Effector CD4-positive, alpha-beta T cell (primary cell): Measurements from ENCODE around the gene VARS1.
A peak's percentile ranks its signal among the peaks of the same experiment; 100 is the strongest.
"Not testable (repeated sequence)": the region's sequence is repeated elsewhere in the genome, so short reads cannot be mapped to it uniquely, and the experiment has no call there.

Experiments used
- DNase-seq: peaks from one replicate; pipeline ENCODE4 v3.0.0-alpha.2; 2020

Gene VARS1

GRCh38 chr6:31821301-31822035, 25.9 kb upstream of the VARS1 start:
- no peak for DNase-seq

- DNase-seq = not testable (repeated sequence)
Observed at GRCh38 chr6:31820399-31820798, 24.8 kb upstream of the VARS1 start.

GRCh38 chr6:31819871-31820299, 24.3 kb upstream of the VARS1 start:
- DNase-seq = no peak

- not testable (repeated sequence) for DNase-seq
Observed at GRCh38 chr6:31817929-31818511, 22.5 kb upstream of the VARS1 start.

- DNase-seq = not testable (repeated sequence)
Observed at GRCh38 chr6:31817133-31817928, 21.8 kb upstream of the VARS1 start.

GRCh38 chr6:31815025-31815838, 19.7 kb upstream of the VARS1 start, which contains the start of the genes HSPA1A and HSPA1L:
Gene HSPA1A, plus strand, starts transcription at chr6:31815543. Its CDS starts 214 bp downstream, at chr6:31815757.
Gene HSPA1L, minus strand, starts transcription at chr6:31815283. Its CDS starts 3,311 bp downstream, at chr6:31811972.
- peak; percentile 39 for DNase-seq

GRCh38 chr6:31814677-31815024, 19.1 kb upstream of the VARS1 start:
- DNase-seq = peak; percentile 56

- DNase-seq = no peak
Observed at GRCh38 chr6:31813465-31813849, 17.9 kb upstream of the VARS1 start.

GRCh38 chr6:31811645-31812044, 16.1 kb upstream of the VARS1 start:
- no peak for DNase-seq

- DNase-seq = not testable (repeated sequence)
Observed at GRCh38 chr6:31808599-31808998, 13.0 kb upstream of the VARS1 start.

- peak; percentile 95 for DNase-seq
Observed at GRCh38 chr6:31806470-31807272, 11.1 kb upstream of the VARS1 start, which contains the start of gene LSM2. Gene LSM2, minus strand, starts transcription at chr6:31806966. Its CDS starts 209 bp downstream, at chr6:31806757.

GRCh38 chr6:31805939-31806469, 10.5 kb upstream of the VARS1 start:
- no peak for DNase-seq

GRCh38 chr6:31801031-31801927, 5.7 kb upstream of the VARS1 start:
- not testable (repeated sequence) for DNase-seq

GRCh38 chr6:31799781-31800180, 4.2 kb upstream of the VARS1 start:
- no peak for DNase-seq

GRCh38 chr6:31797588-31797987, 2.0 kb upstream of the VARS1 start:
- DNase-seq = peak; percentile 20

- DNase-seq = no peak
Observed at GRCh38 chr6:31796993-31797385, 1.4 kb upstream of the VARS1 start.

GRCh38 chr6:31794866-31795615, 511 bp downstream of the VARS1 start:
- DNase-seq = no peak

- DNase-seq = no peak
Observed at GRCh38 chr6:31794294-31794865, 1.2 kb downstream of the VARS1 start.

- DNase-seq = not testable (repeated sequence)
Observed at GRCh38 chr6:31793927-31794245, 1.7 kb downstream of the VARS1 start.
